ENCODE results near the gene PRSS23. TPM values are rescaled to one million over a fixed set of nuclear protein-coding genes. Genes with fewer than 3 reads are reported as not detected.
A peak's percentile ranks its signal among the peaks of the same experiment; 100 is the strongest.
"Not testable (repeated sequence)": the region's sequence is repeated elsewhere in the genome, so short reads cannot be mapped to it uniquely, and the experiment has no call there.

The PRSS23 gene
- total RNA-seq, 1 experiment from 2014 or later, result 141 TPM

GRCh38 chr11:86814775-86815174 is 14.4 kb downstream of the PRSS23 start:
- DNase-seq (ENCODE audit: low read depth), result peak; percentile 56

- DNase-seq (ENCODE audit: low read depth), result no peak
Measured at GRCh38 chr11:86815726-86816125, 15.4 kb downstream of the PRSS23 start.

GRCh38 chr11:86816251-86816726 is 15.9 kb downstream of the PRSS23 start:
- peak; percentile 75 for DNase-seq (ENCODE audit: low read depth)

GRCh38 chr11:86818462-86819192 is 18.3 kb downstream of the PRSS23 start:
- peak; percentile 78 for DNase-seq (ENCODE audit: low read depth)

GRCh38 chr11:86824139-86824538 is 23.8 kb downstream of the PRSS23 start:
- DNase-seq (ENCODE audit: low read depth), result not testable (repeated sequence)

GRCh38 chr11:86834376-86834775 is 34.0 kb downstream of the PRSS23 start:
- not testable (repeated sequence) for DNase-seq (ENCODE audit: low read depth)

- not testable (repeated sequence) for DNase-seq (ENCODE audit: low read depth)
Measured at GRCh38 chr11:86844762-86845508, 44.6 kb downstream of the PRSS23 start.

- no peak for DNase-seq (ENCODE audit: low read depth)
Measured at GRCh38 chr11:86848132-86848531, 47.8 kb downstream of the PRSS23 start.

GRCh38 chr11:86849679-86850078 is 49.3 kb downstream of the PRSS23 start:
- DNase-seq (ENCODE audit: low read depth), result no peak

Other genes with a start within 250 kb of the PRSS23 start
- 17.3 and 22.1 TPM in 2 replicates for gene ME3, start 127.9 kb upstream of the PRSS23 start, total RNA-seq (2014; rRNA removed)
- gene FZD4, start 154.9 kb downstream of the PRSS23 start, total RNA-seq (2014; rRNA removed), result 3.2 and 5.0 TPM in 2 replicates
- 11.3 and 16.5 TPM in 2 replicates for gene TMEM135, start 237.4 kb downstream of the PRSS23 start, total RNA-seq (2014; rRNA removed)